Natural killer cell treated with Interleukin-12 subunit alpha and Interleukin-12 subunit beta and Interleukin-15 and Interleukin-18, amount 100 ng/mL, for 72 hours (primary cell): ENCODE results near the gene MAPK8. TPM values are rescaled to one million over a fixed set of nuclear protein-coding genes. Genes with fewer than 3 reads are reported as not detected.

Experiments
- ATAC-seq, 2 donors: fragments of 150-1000 bp; cut with Tn5 transposase in 1 of 2; sonication (Bioruptor Pico), chemical (Tn5 transposase) in 1 of 2; 2 replicates each; pipeline ENCODE4 v1.10.0; 2021
- DNase-seq: peaks from one replicate; pipeline ENCODE4 v3.0.0; 2022; ENCODE audit warnings: low spot score
- H3K27ac Mint-ChIP-seq, 2 donors: 1 replicate in 1 of 2; 2 replicates in 1 of 2; pipeline ENCODE4 v1.8.0; 2022; ENCODE audit warnings: mixed read lengths in 2 of 2, mild to moderate bottlenecking in 1 of 2, moderate library complexity in 1 of 2
- H3K27me3 Mint-ChIP-seq, 2 donors: 1 replicate in 1 of 2; 2 replicates in 1 of 2; pipeline ENCODE4 v1.8.0; 2022; ENCODE audit warnings: mixed read lengths in 2 of 2
- H3K36me3 Mint-ChIP-seq: one replicate; pipeline ENCODE4 v1.8.0; 2022; ENCODE audit warnings: mixed read lengths
- H3K4me1 Mint-ChIP-seq, 2 donors: 1 replicate in 1 of 2; 2 replicates in 1 of 2; pipeline ENCODE4 v1.8.0; 2022; ENCODE audit warnings: low read depth in 2 of 2, mixed read lengths in 2 of 2, mild to moderate bottlenecking in 1 of 2
- H3K4me3 Mint-ChIP-seq: one replicate; pipeline ENCODE4 v1.8.0; 2022; ENCODE audit warnings: mixed read lengths
- H3K9me3 Mint-ChIP-seq: 2 replicates; pipeline ENCODE4 v1.8.0; 2022; ENCODE audit warnings: mixed read lengths
- total RNA-seq, 2 donors: library from RNA; stranded (reverse); gene quantifications; one replicate each; pipeline ENCODE4 v1.2.3, GENCODE V29; 2022

MAPK8 gene
- total RNA-seq, 2 donors from 2014 or later = 43.1 to 79.9 TPM

- no peak for ATAC-seq
- H3K36me3 Mint-ChIP-seq = peaks cover 10% of the 10 kb centered on the region
- H3K9me3 Mint-ChIP-seq = no peaks in the 10 kb centered on the region
- no peaks in the 10 kb centered on the region for H3K4me1 Mint-ChIP-seq
- no peak overlapping the region for H3K4me3 Mint-ChIP-seq
- H3K27ac Mint-ChIP-seq = no peak overlapping the region
- H3K27me3 Mint-ChIP-seq = no peaks in the 10 kb centered on the region
- DNase-seq = no peak
Observed at GRCh38 chr10:48431871-48432270, 125.4 kb downstream of the MAPK8 start.

GRCh38 chr10:48437546-48437945 lies 131.1 kb downstream of the MAPK8 start:
- Mint-ChIP-seq H3K27ac (no peak overlapping the region), H3K4me1 (no peaks in the 10 kb centered on the region), H3K36me3 (peaks cover 6% of the 10 kb centered on the region), H3K4me3 (no peak overlapping the region), H3K27me3 (no peaks in the 10 kb centered on the region), H3K9me3 (no peaks in the 10 kb centered on the region)
- no peak for DNase-seq
- no peak for ATAC-seq

GRCh38 chr10:48439031-48439430 lies 132.6 kb downstream of the MAPK8 start:
- DNase-seq = no peak
- no peak for ATAC-seq
- no peaks in the 10 kb centered on the region for H3K9me3 Mint-ChIP-seq
- H3K27me3 Mint-ChIP-seq = no peaks in the 10 kb centered on the region
- H3K4me3 Mint-ChIP-seq = no peak overlapping the region
- H3K4me1 Mint-ChIP-seq = no peaks in the 10 kb centered on the region
- no peaks in the 10 kb centered on the region for H3K36me3 Mint-ChIP-seq
- no peak overlapping the region for H3K27ac Mint-ChIP-seq

GRCh38 chr10:48439581-48440041 lies 133.1 kb downstream of the MAPK8 start:
- no peaks in the 10 kb centered on the region for H3K36me3 Mint-ChIP-seq
- DNase-seq = no peak
- no peak for ATAC-seq
- no peaks in the 10 kb centered on the region for H3K27me3 Mint-ChIP-seq
- no peak overlapping the region for H3K4me3 Mint-ChIP-seq
- H3K9me3 Mint-ChIP-seq = no peaks in the 10 kb centered on the region
- no peaks in the 10 kb centered on the region for H3K4me1 Mint-ChIP-seq
- H3K27ac Mint-ChIP-seq = no peak overlapping the region

GRCh38 chr10:48440771-48441170 lies 134.3 kb downstream of the MAPK8 start:
- H3K4me1 Mint-ChIP-seq = no peaks in the 10 kb centered on the region
- H3K27ac Mint-ChIP-seq = no peak overlapping the region
- DNase-seq (no peak), ATAC-seq (no peak)
- no peaks in the 10 kb centered on the region for H3K36me3 Mint-ChIP-seq
- H3K27me3 Mint-ChIP-seq = no peaks in the 10 kb centered on the region
- no peak overlapping the region for H3K4me3 Mint-ChIP-seq
- no peaks in the 10 kb centered on the region for H3K9me3 Mint-ChIP-seq

- Mint-ChIP-seq H3K27me3 (peaks cover 2 to 8% of the 10 kb centered on the region in 2 donors), H3K4me1 (peaks cover 0 to 3% of the 10 kb centered on the region in 2 donors), H3K9me3 (no peaks in the 10 kb centered on the region), H3K27ac (no peak overlapping the region), H3K36me3 (no peaks in the 10 kb centered on the region), H3K4me3 (no peak overlapping the region)
- ATAC-seq (peak in 1 of 2 donors; percentile 25), DNase-seq (peak; percentile 22)
Observed at GRCh38 chr10:48442090-48442808, 135.8 kb downstream of the MAPK8 start.

- ATAC-seq (no peak), DNase-seq (peak; percentile 12)
- Mint-ChIP-seq H3K4me3 (no peak overlapping the region), H3K4me1 (peaks cover 3 to 6% of the 10 kb centered on the region in 2 donors), H3K27ac (no peak overlapping the region), H3K27me3 (peaks cover 2 to 8% of the 10 kb centered on the region in 2 donors), H3K36me3 (no peaks in the 10 kb centered on the region), H3K9me3 (no peaks in the 10 kb centered on the region)
Observed at GRCh38 chr10:48442809-48443177, 136.3 kb downstream of the MAPK8 start.

- DNase-seq = no peak
- no peak for ATAC-seq
- H3K4me1 Mint-ChIP-seq = peaks cover 3 to 6% of the 10 kb centered on the region in 2 donors
- H3K36me3 Mint-ChIP-seq = no peaks in the 10 kb centered on the region
- no peak overlapping the region for H3K27ac Mint-ChIP-seq
- no peak overlapping the region for H3K4me3 Mint-ChIP-seq
- H3K27me3 Mint-ChIP-seq = peaks cover 2 to 8% of the 10 kb centered on the region in 2 donors
- no peaks in the 10 kb centered on the region for H3K9me3 Mint-ChIP-seq
Observed at GRCh38 chr10:48444266-48444665, 137.8 kb downstream of the MAPK8 start.

GRCh38 chr10:48444861-48445841 lies 138.7 kb downstream of the MAPK8 start:
- Mint-ChIP-seq H3K4me1 (peaks cover 3 to 6% of the 10 kb centered on the region in 2 donors), H3K27ac (no peak overlapping the region), H3K9me3 (no peaks in the 10 kb centered on the region), H3K27me3 (peaks cover 2 to 8% of the 10 kb centered on the region in 2 donors), H3K4me3 (no peak overlapping the region), H3K36me3 (no peaks in the 10 kb centered on the region)
- peak; percentile 49 for DNase-seq
- ATAC-seq = no peak

- ATAC-seq = no peak
- no peak overlapping the region for H3K4me3 Mint-ChIP-seq
- DNase-seq = peak; percentile 34
- H3K4me1 Mint-ChIP-seq = peaks cover 3 to 6% of the 10 kb centered on the region in 2 donors
- no peaks in the 10 kb centered on the region for H3K36me3 Mint-ChIP-seq
- no peaks in the 10 kb centered on the region for H3K9me3 Mint-ChIP-seq
- peaks cover 2 to 8% of the 10 kb centered on the region in 2 donors for H3K27me3 Mint-ChIP-seq
- H3K27ac Mint-ChIP-seq = no peak overlapping the region
Observed at GRCh38 chr10:48445932-48446331, 139.5 kb downstream of the MAPK8 start.

GRCh38 chr10:48446785-48447184 lies 140.3 kb downstream of the MAPK8 start:
- H3K36me3 Mint-ChIP-seq = no peaks in the 10 kb centered on the region
- ATAC-seq = no peak
- no peak overlapping the region for H3K27ac Mint-ChIP-seq
- no peaks in the 10 kb centered on the region for H3K9me3 Mint-ChIP-seq
- no peak overlapping the region for H3K4me3 Mint-ChIP-seq
- peak; percentile 40 for DNase-seq
- H3K4me1 Mint-ChIP-seq = peaks cover 3 to 6% of the 10 kb centered on the region in 2 donors
- peaks cover 2 to 8% of the 10 kb centered on the region in 2 donors for H3K27me3 Mint-ChIP-seq

GRCh38 chr10:48447356-48448215 lies 141.1 kb downstream of the MAPK8 start:
- peaks cover 3 to 6% of the 10 kb centered on the region in 2 donors for H3K4me1 Mint-ChIP-seq

GRCh38 chr10:48448796-48449195 lies 142.3 kb downstream of the MAPK8 start:
- ATAC-seq = no peak
- H3K27me3 Mint-ChIP-seq = peaks cover 2 to 8% of the 10 kb centered on the region in 2 donors
- no peaks in the 10 kb centered on the region for H3K36me3 Mint-ChIP-seq
- H3K9me3 Mint-ChIP-seq = no peaks in the 10 kb centered on the region
- no peak overlapping the region for H3K27ac Mint-ChIP-seq
- DNase-seq = peak; percentile 29
- H3K4me3 Mint-ChIP-seq = no peak overlapping the region
- peaks cover 3 to 6% of the 10 kb centered on the region in 2 donors for H3K4me1 Mint-ChIP-seq

More at GRCh38 chr10:48447356-48448215, 141.1 kb downstream of the MAPK8 start:
- DNase-seq (peak; percentile 41), ATAC-seq (no peak)
- no peak overlapping the region for H3K4me3 Mint-ChIP-seq
- peaks cover 2 to 8% of the 10 kb centered on the region in 2 donors for H3K27me3 Mint-ChIP-seq
- no peaks in the 10 kb centered on the region for H3K36me3 Mint-ChIP-seq
- H3K27ac Mint-ChIP-seq = no peak overlapping the region
- no peaks in the 10 kb centered on the region for H3K9me3 Mint-ChIP-seq
